HL-60 (cell line): ENCODE data around the gene AKR1D1.

Experiments used
- DNase-seq, 2 experiments: peaks; one replicate each; pipeline ENCODE4 v3.0.0-alpha.2; 2010 to 2020; ENCODE audit warnings: low read depth in 1 of 2, low spot score in 1 of 2
- H3K27ac ChIP-seq: fragments of 250-450 bp; sonication (Bioruptor Pico); replicated peaks from 2 replicates; pipeline ENCODE4 v1.5.1; 2020; ENCODE audit warnings: mild to moderate bottlenecking, moderate library complexity
- H3K27me3 ChIP-seq: fragments of 250-450 bp; sonication (Bioruptor Pico); 2 replicates; pipeline ENCODE4 v1.5.1; 2021; ENCODE audit warnings: mild to moderate bottlenecking, moderate library complexity; ENCODE audit not compliant: insufficient read depth, poor library complexity, severe bottlenecking
- H3K4me3 ChIP-seq: replicated peaks from 2 replicates; pipeline ENCODE4 v1.5.1; 2011; ENCODE audit warnings: mild to moderate bottlenecking, control low read depth, low read length; ENCODE audit not compliant: insufficient read depth
- GABPA ChIP-seq: IDR thresholded peaks from 2 replicates; pipeline ENCODE4 v1.6.1; 2012; ENCODE audit warnings: low read depth
- POLR2AphosphoS5 ChIP-seq: IDR thresholded peaks from 2 replicates; pipeline ENCODE4 v1.6.1; 2012; ENCODE audit warnings: low read depth
- SPI1 ChIP-seq: IDR thresholded peaks from 2 replicates; pipeline ENCODE4 v1.6.1; 2012; ENCODE audit warnings: low read depth, mild to moderate bottlenecking, borderline replicate concordance
- TF ChIP-seq, protein P1 (sequence below): IDR thresholded peaks from one replicate; pipeline ENCODE4 v1.5.1; 2011; ENCODE audit warnings: low read length, control low read depth, inconsistent platforms; ENCODE audit not compliant: insufficient read depth
- TF ChIP-seq, protein P2 (sequence below): IDR thresholded peaks from 2 replicates; pipeline ENCODE4 v1.6.1; 2012; ENCODE audit warnings: low read depth; ENCODE audit not compliant: insufficient replicate concordance

Gene AKR1D1

GRCh38 chr7:138157702-138158101, 81.4 kb downstream of the AKR1D1 start:
- DNase-seq, result no peak
- TF ChIP-seq POLR2AphosphoS5 (no peak), GABPA (no peak), SPI1 (no peak)
- TF ChIP-seq, protein P1, sequence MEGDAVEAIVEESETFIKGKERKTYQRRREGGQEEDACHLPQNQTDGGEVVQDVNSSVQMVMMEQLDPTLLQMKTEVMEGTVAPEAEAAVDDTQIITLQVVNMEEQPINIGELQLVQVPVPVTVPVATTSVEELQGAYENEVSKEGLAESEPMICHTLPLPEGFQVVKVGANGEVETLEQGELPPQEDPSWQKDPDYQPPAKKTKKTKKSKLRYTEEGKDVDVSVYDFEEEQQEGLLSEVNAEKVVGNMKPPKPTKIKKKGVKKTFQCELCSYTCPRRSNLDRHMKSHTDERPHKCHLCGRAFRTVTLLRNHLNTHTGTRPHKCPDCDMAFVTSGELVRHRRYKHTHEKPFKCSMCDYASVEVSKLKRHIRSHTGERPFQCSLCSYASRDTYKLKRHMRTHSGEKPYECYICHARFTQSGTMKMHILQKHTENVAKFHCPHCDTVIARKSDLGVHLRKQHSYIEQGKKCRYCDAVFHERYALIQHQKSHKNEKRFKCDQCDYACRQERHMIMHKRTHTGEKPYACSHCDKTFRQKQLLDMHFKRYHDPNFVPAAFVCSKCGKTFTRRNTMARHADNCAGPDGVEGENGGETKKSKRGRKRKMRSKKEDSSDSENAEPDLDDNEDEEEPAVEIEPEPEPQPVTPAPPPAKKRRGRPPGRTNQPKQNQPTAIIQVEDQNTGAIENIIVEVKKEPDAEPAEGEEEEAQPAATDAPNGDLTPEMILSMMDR, result no peak
- TF ChIP-seq, protein P2, sequence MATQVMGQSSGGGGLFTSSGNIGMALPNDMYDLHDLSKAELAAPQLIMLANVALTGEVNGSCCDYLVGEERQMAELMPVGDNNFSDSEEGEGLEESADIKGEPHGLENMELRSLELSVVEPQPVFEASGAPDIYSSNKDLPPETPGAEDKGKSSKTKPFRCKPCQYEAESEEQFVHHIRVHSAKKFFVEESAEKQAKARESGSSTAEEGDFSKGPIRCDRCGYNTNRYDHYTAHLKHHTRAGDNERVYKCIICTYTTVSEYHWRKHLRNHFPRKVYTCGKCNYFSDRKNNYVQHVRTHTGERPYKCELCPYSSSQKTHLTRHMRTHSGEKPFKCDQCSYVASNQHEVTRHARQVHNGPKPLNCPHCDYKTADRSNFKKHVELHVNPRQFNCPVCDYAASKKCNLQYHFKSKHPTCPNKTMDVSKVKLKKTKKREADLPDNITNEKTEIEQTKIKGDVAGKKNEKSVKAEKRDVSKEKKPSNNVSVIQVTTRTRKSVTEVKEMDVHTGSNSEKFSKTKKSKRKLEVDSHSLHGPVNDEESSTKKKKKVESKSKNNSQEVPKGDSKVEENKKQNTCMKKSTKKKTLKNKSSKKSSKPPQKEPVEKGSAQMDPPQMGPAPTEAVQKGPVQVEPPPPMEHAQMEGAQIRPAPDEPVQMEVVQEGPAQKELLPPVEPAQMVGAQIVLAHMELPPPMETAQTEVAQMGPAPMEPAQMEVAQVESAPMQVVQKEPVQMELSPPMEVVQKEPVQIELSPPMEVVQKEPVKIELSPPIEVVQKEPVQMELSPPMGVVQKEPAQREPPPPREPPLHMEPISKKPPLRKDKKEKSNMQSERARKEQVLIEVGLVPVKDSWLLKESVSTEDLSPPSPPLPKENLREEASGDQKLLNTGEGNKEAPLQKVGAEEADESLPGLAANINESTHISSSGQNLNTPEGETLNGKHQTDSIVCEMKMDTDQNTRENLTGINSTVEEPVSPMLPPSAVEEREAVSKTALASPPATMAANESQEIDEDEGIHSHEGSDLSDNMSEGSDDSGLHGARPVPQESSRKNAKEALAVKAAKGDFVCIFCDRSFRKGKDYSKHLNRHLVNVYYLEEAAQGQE, result no peak
- Histone ChIP-seq H3K27me3 (no peaks in the 10 kb centered on the region), H3K27ac (no peak overlapping the region), H3K4me3 (no peak overlapping the region)

GRCh38 chr7:138158739-138159528, 82.7 kb downstream of the AKR1D1 start:
- H3K4me3 ChIP-seq, result no peak overlapping the region
- TF ChIP-seq GABPA, result no peak
- no peak for TF ChIP-seq POLR2AphosphoS5
- no peak for DNase-seq
- no peak overlapping the region for H3K27ac ChIP-seq
- no peaks in the 10 kb centered on the region for H3K27me3 ChIP-seq

- no peaks in the 10 kb centered on the region for H3K27me3 ChIP-seq
- no peak for TF ChIP-seq GABPA
- TF ChIP-seq, protein P2, result no peak
- TF ChIP-seq, protein P1, result peak; percentile 75
- DNase-seq, result peak; percentile 89 to 92
- H3K4me3 ChIP-seq, result no peak overlapping the region
- no peak overlapping the region; the same call in 1 of the 2 replicates for H3K27ac ChIP-seq
Observed at GRCh38 chr7:138161600-138162081, 85.4 kb downstream of the AKR1D1 start.

DNA sequence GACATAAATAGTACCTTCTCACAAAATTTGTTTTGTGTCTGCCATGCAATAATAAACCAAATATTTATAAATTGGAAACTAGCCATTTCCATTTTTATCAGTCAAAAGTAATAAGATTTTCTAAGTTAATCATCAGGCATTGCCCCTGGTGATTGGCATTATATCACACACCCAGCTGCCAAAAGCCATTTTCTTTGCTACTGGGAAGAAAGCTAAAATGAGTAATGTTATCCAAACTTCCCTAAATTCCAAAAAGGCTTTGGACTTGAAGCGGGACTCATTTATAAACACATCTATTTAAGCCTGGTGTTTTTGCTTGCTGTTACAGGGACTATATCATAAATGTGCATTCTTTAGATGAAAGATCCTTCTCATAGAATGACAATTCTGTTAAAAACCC, 86.0 kb downstream of the AKR1D1 start:
- DNase-seq, result no peak
- Histone ChIP-seq H3K4me3 (no peak overlapping the region), H3K27ac (no peak overlapping the region; the same call in 1 of the 2 replicates), H3K27me3 (no peaks in the 10 kb centered on the region)
- no peak for TF ChIP-seq GABPA
- TF ChIP-seq, protein P1, result no peak
- TF ChIP-seq POLR2AphosphoS5, result no peak
- no peak for TF ChIP-seq SPI1
- TF ChIP-seq, protein P2, result no peak
